ENCODE results near the gene TIMM21.

Gene TIMM21

DNA sequence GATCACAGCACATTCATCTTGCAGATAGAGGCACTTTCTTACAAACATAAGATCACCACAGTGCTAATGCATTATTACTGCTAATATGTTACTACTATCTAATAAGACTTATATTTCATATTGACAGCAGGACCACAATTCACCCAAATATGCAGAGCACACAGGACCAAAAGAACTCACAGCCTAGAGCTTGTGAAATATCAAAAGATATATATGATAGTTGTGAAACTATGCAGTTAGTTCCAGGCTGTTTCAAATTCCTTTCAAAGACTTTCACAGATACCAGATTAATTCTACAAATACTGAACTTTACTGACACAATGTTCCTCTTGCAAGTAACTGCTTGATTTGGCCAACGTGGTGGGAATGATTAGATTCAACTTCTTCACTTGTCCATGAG lies 23.7 kb upstream of the TIMM21 start:
- Histone ChIP-seq H3K4me2 (ENCODE audit: low read length) (no peak overlapping the region), H3K36me3 (ENCODE audit: control insufficient read depth, insufficient read depth, low read length) (no peaks in the 10 kb centered on the region), H3K4me1 (no peaks in the 10 kb centered on the region), H3K9me3 (ENCODE audit: control insufficient read depth, low read length) (no peaks in the 10 kb centered on the region), H2AFZ (no peak overlapping the region), H3K27ac (no peak overlapping the region), H3K9ac (no peak overlapping the region), H3K27me3 (ENCODE audit: control insufficient read depth, insufficient read depth, low read length) (no peaks in the 10 kb centered on the region), H3K79me2 (no peaks in the 10 kb centered on the region), H3K4me3 (ENCODE audit: low read depth, low read length) (no peak overlapping the region)
- TF ChIP-seq, protein P1, sequence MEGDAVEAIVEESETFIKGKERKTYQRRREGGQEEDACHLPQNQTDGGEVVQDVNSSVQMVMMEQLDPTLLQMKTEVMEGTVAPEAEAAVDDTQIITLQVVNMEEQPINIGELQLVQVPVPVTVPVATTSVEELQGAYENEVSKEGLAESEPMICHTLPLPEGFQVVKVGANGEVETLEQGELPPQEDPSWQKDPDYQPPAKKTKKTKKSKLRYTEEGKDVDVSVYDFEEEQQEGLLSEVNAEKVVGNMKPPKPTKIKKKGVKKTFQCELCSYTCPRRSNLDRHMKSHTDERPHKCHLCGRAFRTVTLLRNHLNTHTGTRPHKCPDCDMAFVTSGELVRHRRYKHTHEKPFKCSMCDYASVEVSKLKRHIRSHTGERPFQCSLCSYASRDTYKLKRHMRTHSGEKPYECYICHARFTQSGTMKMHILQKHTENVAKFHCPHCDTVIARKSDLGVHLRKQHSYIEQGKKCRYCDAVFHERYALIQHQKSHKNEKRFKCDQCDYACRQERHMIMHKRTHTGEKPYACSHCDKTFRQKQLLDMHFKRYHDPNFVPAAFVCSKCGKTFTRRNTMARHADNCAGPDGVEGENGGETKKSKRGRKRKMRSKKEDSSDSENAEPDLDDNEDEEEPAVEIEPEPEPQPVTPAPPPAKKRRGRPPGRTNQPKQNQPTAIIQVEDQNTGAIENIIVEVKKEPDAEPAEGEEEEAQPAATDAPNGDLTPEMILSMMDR (IDR thresholded peaks at IDR 0.05) = no peak

DNA sequence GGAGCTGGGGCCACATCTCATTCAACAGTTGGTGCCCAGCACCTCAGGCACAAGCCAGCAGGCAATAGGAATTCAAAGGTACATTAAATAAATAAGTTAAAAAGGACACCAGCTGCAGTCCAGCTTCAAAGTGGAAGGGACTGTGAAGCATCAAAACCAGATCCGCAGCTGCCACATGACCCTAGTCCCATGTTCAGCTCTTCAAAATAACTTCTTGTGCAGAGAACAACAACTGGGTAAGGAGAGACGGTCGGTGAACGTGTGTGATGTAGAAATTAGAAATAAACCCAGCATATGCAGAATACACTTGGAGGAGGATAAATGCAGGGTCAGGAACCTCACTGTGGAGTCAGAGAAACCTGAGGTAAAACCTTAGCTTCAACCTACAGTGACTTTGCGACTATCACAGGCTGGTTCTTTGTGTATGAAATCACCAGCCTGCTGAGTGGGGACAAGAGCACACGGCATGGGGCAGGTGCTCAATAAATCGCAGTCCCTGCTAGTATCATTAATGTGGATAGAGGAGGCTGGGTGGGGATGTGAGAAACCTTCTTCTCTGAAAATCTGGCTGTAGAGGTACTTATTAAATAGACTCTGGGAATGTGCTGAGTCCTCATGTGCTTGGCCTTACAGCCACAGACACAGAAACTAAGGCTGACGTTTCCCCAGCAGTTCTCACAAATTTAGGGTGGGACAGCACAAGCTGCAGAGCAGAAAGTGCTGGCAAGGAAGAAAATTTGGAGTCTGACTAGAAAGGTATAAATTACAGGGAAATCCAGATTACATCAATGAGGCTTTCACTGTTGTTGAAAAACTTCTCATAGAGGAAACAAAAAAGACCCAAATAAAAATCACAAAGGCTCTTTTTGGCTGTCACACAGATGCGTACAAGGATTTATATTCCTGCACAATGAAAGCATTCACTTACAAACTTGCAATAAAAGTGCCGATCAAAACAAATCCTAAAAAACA lies 21.4 kb upstream of the TIMM21 start:
- Histone ChIP-seq H3K79me2 (no peaks in the 10 kb centered on the region), H3K4me2 (ENCODE audit: low read length) (no peak overlapping the region), H3K27me3 (ENCODE audit: control insufficient read depth, insufficient read depth, low read length) (no peaks in the 10 kb centered on the region), H3K36me3 (ENCODE audit: control insufficient read depth, insufficient read depth, low read length) (no peaks in the 10 kb centered on the region), H3K27ac (no peak overlapping the region), H3K9me3 (ENCODE audit: control insufficient read depth, low read length) (no peaks in the 10 kb centered on the region), H2AFZ (no peak overlapping the region), H3K9ac (no peak overlapping the region), H3K4me3 (ENCODE audit: low read depth, low read length) (no peak overlapping the region), H3K4me1 (no peaks in the 10 kb centered on the region)
- TF ChIP-seq, protein P1 (IDR thresholded peaks at IDR 0.05) = no peak

DNA sequence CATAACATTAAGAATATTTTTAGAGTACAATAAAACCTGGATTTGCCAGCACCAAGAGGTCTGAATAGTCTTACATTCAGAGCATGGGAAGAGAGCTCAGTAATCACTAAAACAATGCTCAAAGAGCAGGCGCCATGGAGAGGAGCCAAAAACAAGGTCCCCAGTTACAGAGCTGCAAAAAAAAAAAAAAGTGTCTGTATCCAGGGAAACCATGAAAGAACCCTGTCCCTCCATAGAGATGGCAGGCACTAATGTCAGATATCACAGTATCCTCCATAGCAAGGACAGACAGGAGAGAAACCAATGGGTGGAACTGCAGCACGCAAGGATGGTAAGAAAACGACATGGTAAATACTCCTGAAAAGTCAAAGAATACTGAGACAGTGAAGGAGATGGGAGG lies 20.2 kb upstream of the TIMM21 start:
- no peak overlapping the region for H3K9ac ChIP-seq
- no peak overlapping the region for H3K4me2 ChIP-seq (ENCODE audit: low read length)
- TF ChIP-seq, protein P1 (IDR thresholded peaks at IDR 0.05) = no peak
- no peaks in the 10 kb centered on the region for H3K27me3 ChIP-seq (ENCODE audit: control insufficient read depth, insufficient read depth, low read length)
- H3K36me3 ChIP-seq (ENCODE audit: control insufficient read depth, insufficient read depth, low read length) = no peaks in the 10 kb centered on the region
- H3K9me3 ChIP-seq (ENCODE audit: control insufficient read depth, low read length) = no peaks in the 10 kb centered on the region
- H3K4me3 ChIP-seq (ENCODE audit: low read depth, low read length) = no peak overlapping the region
- H3K27ac ChIP-seq = no peak overlapping the region
- H3K4me1 ChIP-seq = no peaks in the 10 kb centered on the region
- no peaks in the 10 kb centered on the region for H3K79me2 ChIP-seq
- H2AFZ ChIP-seq = no peak overlapping the region

DNA sequence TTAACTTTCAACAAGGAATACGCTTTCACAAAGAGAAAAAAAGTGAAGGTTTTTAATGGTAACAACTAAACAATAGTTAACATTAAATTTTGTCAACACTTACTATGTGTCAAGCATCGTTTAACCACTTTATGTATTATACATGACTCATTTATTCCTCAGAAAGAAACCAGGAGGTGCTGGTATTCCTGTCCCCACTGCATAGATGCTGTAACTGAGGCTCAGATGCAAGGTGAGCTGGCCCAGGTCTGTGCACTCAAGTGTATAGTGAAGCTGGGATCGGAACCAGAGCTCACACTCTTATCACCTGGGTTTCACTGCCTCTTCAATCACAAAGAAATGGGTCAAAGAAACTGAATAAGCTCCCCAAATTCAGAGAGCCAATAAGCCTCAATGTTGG lies 17.2 kb upstream of the TIMM21 start:
- Histone ChIP-seq H3K9me3 (ENCODE audit: control insufficient read depth, low read length) (no peaks in the 10 kb centered on the region), H3K4me1 (no peaks in the 10 kb centered on the region), H3K4me3 (ENCODE audit: low read depth, low read length) (no peak overlapping the region), H3K36me3 (ENCODE audit: control insufficient read depth, insufficient read depth, low read length) (no peaks in the 10 kb centered on the region), H2AFZ (no peak overlapping the region), H3K27me3 (ENCODE audit: control insufficient read depth, insufficient read depth, low read length) (no peaks in the 10 kb centered on the region), H3K27ac (no peak overlapping the region), H3K4me2 (ENCODE audit: low read length) (no peak overlapping the region), H3K79me2 (no peaks in the 10 kb centered on the region), H3K9ac (no peak overlapping the region)
- TF ChIP-seq, protein P1 (IDR thresholded peaks at IDR 0.05) = no peak

DNA sequence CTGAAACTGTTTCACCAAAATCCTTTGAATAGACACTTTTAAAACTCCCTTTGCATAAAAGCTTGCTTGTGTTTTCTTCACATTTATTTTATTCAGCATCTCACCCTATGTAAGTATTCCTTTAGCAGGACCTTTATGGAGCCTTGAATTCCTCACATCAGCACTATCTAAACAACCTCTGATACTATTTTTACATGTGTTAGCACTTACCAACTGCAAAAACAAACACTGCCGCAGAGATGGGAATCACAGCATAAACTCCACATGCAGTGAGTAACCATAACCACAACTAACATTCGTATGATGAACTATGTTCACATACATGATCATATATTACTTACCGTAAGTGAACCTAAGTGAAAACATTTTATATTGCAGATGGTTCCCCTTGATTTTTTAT lies 16.1 kb upstream of the TIMM21 start:
- Histone ChIP-seq H3K9me3 (ENCODE audit: control insufficient read depth, low read length) (no peaks in the 10 kb centered on the region), H3K4me2 (ENCODE audit: low read length) (no peak overlapping the region), H3K36me3 (ENCODE audit: control insufficient read depth, insufficient read depth, low read length) (no peaks in the 10 kb centered on the region), H3K4me3 (ENCODE audit: low read depth, low read length) (no peak overlapping the region), H3K79me2 (no peaks in the 10 kb centered on the region), H3K27ac (no peak overlapping the region), H3K9ac (no peak overlapping the region), H3K4me1 (no peaks in the 10 kb centered on the region), H3K27me3 (ENCODE audit: control insufficient read depth, insufficient read depth, low read length) (no peaks in the 10 kb centered on the region), H2AFZ (no peak overlapping the region)
- TF ChIP-seq, protein P1 (IDR thresholded peaks at IDR 0.05) = no peak

All from parathyroid adenoma (tissue), 2 donors.